Activated T-cell treated with anti-CD3 and anti-CD28 coated beads, Interleukin-2, amount 50 U/mL, for 4 hours (primary cell): ENCODE data around the gene TTC21A. TPM values are rescaled to one million over a fixed set of nuclear protein-coding genes. Genes with fewer than 3 reads are reported as not detected.

Experiments used
- ATAC-seq, 2 donors: fragments of 200-7000 bp; cut with Tn5 transposase; one replicate each; pipeline ENCODE4 v1.10.0; 2021
- DNase-seq: peaks from one replicate; pipeline ENCODE4 v3.0.0-alpha.2; 2020
- H3K27me3 Mint-ChIP-seq: one replicate; pipeline ENCODE4 v1.8.0; 2021; ENCODE audit warnings: low read depth, mixed read lengths
- H3K36me3 Mint-ChIP-seq: one replicate; pipeline ENCODE4 v1.8.0; 2022; ENCODE audit warnings: mixed read lengths; ENCODE audit not compliant: insufficient read depth
- H3K4me1 Mint-ChIP-seq: one replicate; pipeline ENCODE4 v1.8.0; 2021; ENCODE audit warnings: low read depth, mixed read lengths
- H3K4me3 Mint-ChIP-seq: one replicate; pipeline ENCODE4 v1.8.0; 2021; ENCODE audit warnings: mild to moderate bottlenecking, moderate library complexity, mixed read lengths
- H3K9me3 Mint-ChIP-seq: one replicate; pipeline ENCODE4 v1.8.0; 2021; ENCODE audit warnings: mixed read lengths
- total RNA-seq, 3 donors: library from RNA; stranded (reverse); gene quantifications; one replicate each; pipeline ENCODE4 v1.2.1, GENCODE V29; 2021

The TTC21A gene
- total RNA-seq, 3 donors from 2014 or later = 0.84 to 1.1 (median 1.0) TPM

DNA sequence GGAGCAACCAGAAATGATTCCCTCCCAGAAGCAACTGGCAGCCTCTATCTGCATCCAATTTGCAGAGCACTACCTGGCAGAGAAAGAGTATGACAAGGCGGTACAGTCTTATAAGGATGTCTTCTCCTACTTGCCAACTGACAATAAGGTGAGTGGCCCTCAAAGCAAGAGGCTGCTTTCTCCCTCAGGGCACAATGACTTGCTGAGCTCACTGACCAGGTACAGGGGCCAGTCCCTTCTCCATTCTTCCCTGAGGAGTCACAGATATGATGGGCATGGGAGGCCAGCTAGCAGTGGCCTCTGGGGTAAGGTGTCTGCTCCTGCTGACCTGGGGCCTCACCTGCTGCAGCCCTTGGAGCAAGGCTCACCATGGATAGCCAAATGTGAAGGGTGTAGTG, 25.6 kb downstream of the TTC21A start:
- ATAC-seq (no peak), DNase-seq (no peak)
- Mint-ChIP-seq H3K4me3 (no peak overlapping the region), H3K27me3 (no peaks in the 10 kb centered on the region), H3K9me3 (no peaks in the 10 kb centered on the region), H3K36me3 (peaks cover 4% of the 10 kb centered on the region), H3K4me1 (peaks cover 6% of the 10 kb centered on the region)

- no peaks in the 10 kb centered on the region for H3K9me3 Mint-ChIP-seq
- H3K4me1 Mint-ChIP-seq = peaks cover 6% of the 10 kb centered on the region
- H3K4me3 Mint-ChIP-seq = no peak overlapping the region
- DNase-seq (no peak), ATAC-seq (no peak)
- peaks cover 4% of the 10 kb centered on the region for H3K36me3 Mint-ChIP-seq
- no peaks in the 10 kb centered on the region for H3K27me3 Mint-ChIP-seq
These were observed 26.3 kb downstream of the TTC21A start for GRCh38 chr3:39133822-39134221.

DNA sequence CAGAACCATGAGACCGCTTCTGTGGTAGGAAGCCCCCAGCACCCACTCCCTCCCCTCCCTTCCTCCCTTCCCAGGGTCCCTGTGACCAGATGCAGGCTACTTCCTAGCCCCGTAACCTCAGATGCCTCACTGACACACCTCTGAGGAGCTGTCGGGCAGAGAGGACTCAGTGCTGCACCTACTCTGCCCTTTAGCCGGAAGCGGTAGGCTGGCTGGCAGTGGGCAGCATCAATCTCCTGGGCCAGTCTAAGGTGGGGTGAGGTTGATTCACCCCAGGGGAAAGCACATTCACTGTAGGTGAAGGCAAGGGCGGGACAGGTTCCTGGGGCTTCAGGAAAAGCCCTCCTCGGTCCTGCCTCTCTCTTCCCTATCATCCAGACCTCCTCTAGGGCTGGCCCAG, 26.8 kb downstream of the TTC21A start:
- no peaks in the 10 kb centered on the region for H3K27me3 Mint-ChIP-seq
- peaks cover 7% of the 10 kb centered on the region for H3K4me1 Mint-ChIP-seq
- no peak for ATAC-seq
- no peak for DNase-seq
- no peaks in the 10 kb centered on the region for H3K9me3 Mint-ChIP-seq
- peaks cover 4% of the 10 kb centered on the region for H3K36me3 Mint-ChIP-seq
- no peak overlapping the region for H3K4me3 Mint-ChIP-seq

DNA sequence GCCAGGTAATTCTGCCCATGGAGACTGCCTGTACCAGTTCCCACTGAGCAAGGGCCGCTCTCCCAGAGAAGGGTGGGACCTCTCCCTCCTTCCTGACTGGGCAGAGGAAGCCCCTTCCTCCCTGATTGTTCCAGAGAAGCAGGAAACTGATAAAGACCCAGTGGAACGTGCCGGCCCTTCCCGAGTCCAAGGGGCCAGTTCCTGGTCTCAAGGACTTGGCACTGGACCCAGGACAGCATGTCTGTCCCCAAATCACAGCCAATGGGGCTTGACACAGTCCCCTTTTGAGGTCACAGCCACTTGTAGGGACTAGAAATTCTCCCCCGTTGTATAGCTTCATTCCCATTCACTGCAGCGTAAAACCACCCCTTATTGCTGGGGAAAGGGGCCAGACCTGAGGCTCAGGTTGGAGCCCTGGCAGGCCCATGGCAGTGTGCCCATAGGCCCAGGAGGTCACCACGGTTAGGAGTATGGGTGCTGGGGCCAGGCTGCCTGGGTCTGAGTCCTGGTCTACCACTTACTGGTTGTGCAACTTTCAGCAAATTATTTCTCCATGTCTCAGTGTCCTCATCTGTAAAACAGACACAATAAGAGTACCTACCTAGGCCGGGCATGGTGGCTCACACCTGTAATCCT, 27.8 kb downstream of the TTC21A start:
- H3K36me3 Mint-ChIP-seq = peaks cover 4% of the 10 kb centered on the region
- H3K4me3 Mint-ChIP-seq = no peak overlapping the region
- no peaks in the 10 kb centered on the region for H3K9me3 Mint-ChIP-seq
- H3K27me3 Mint-ChIP-seq = no peaks in the 10 kb centered on the region
- peaks cover 8% of the 10 kb centered on the region for H3K4me1 Mint-ChIP-seq
- no peak for ATAC-seq
- DNase-seq = no peak

- ATAC-seq (no peak), DNase-seq (no peak)
- Mint-ChIP-seq H3K27me3 (no peaks in the 10 kb centered on the region), H3K9me3 (no peaks in the 10 kb centered on the region), H3K4me1 (peaks cover 16% of the 10 kb centered on the region), H3K36me3 (peaks cover 19% of the 10 kb centered on the region), H3K4me3 (no peak overlapping the region)
These were observed 29.3 kb downstream of the TTC21A start for GRCh38 chr3:39136533-39137434.

GRCh38 chr3:39137435-39137936, 30.0 kb downstream of the TTC21A start:
- Mint-ChIP-seq H3K36me3 (peaks cover 23% of the 10 kb centered on the region), H3K9me3 (no peaks in the 10 kb centered on the region), H3K4me3 (no peak overlapping the region), H3K4me1 (peaks cover 16% of the 10 kb centered on the region), H3K27me3 (no peaks in the 10 kb centered on the region)
- ATAC-seq (no peak), DNase-seq (no peak)

GRCh38 chr3:39137991-39138803, 30.7 kb downstream of the TTC21A start:
- H3K9me3 Mint-ChIP-seq = no peaks in the 10 kb centered on the region
- no peak overlapping the region for H3K4me3 Mint-ChIP-seq
- H3K27me3 Mint-ChIP-seq = no peaks in the 10 kb centered on the region
- no peak for ATAC-seq
- no peak for DNase-seq
- peaks cover 28% of the 10 kb centered on the region for H3K36me3 Mint-ChIP-seq
- H3K4me1 Mint-ChIP-seq = peaks cover 22% of the 10 kb centered on the region

- H3K27me3 Mint-ChIP-seq = no peaks in the 10 kb centered on the region
- H3K36me3 Mint-ChIP-seq = peaks cover 32% of the 10 kb centered on the region
- peaks cover 22% of the 10 kb centered on the region for H3K4me1 Mint-ChIP-seq
- H3K4me3 Mint-ChIP-seq = no peak overlapping the region
- ATAC-seq = peak; percentile 32 to 33
- DNase-seq = no peak
- H3K9me3 Mint-ChIP-seq = no peaks in the 10 kb centered on the region
These were observed 31.4 kb downstream of the TTC21A start for GRCh38 chr3:39138804-39139415.

DNA sequence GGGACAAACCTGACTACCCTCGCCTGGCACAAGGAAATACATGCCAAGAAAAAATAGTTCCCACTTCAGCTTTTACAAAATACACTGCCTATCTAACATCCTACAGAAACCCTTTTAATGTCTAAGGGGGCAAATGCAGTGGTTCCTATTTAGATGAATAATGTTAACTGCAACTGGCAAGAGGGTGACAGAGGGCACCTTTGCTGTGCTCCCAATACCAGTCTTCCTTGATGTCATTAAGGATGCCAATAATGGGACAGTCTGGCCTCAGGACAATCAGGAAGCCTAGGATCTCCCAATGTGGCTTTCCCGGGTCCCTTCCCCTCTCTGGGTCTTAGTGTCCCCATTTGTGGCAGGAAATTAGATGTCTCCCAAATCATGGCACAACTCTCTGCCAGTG, 32.0 kb downstream of the TTC21A start:
- H3K9me3 Mint-ChIP-seq = no peaks in the 10 kb centered on the region
- peaks cover 23% of the 10 kb centered on the region for H3K4me1 Mint-ChIP-seq
- ATAC-seq = no peak
- no peaks in the 10 kb centered on the region for H3K27me3 Mint-ChIP-seq
- no peak overlapping the region for H3K4me3 Mint-ChIP-seq
- peaks cover 37% of the 10 kb centered on the region for H3K36me3 Mint-ChIP-seq
- no peak for DNase-seq

GRCh38 chr3:39140341-39140971, 33.0 kb downstream of the TTC21A start:
- Mint-ChIP-seq H3K4me3 (no peak overlapping the region), H3K9me3 (no peaks in the 10 kb centered on the region), H3K27me3 (no peaks in the 10 kb centered on the region), H3K4me1 (peaks cover 26% of the 10 kb centered on the region), H3K36me3 (peaks cover 40% of the 10 kb centered on the region)
- ATAC-seq (no peak), DNase-seq (no peak)

DNA sequence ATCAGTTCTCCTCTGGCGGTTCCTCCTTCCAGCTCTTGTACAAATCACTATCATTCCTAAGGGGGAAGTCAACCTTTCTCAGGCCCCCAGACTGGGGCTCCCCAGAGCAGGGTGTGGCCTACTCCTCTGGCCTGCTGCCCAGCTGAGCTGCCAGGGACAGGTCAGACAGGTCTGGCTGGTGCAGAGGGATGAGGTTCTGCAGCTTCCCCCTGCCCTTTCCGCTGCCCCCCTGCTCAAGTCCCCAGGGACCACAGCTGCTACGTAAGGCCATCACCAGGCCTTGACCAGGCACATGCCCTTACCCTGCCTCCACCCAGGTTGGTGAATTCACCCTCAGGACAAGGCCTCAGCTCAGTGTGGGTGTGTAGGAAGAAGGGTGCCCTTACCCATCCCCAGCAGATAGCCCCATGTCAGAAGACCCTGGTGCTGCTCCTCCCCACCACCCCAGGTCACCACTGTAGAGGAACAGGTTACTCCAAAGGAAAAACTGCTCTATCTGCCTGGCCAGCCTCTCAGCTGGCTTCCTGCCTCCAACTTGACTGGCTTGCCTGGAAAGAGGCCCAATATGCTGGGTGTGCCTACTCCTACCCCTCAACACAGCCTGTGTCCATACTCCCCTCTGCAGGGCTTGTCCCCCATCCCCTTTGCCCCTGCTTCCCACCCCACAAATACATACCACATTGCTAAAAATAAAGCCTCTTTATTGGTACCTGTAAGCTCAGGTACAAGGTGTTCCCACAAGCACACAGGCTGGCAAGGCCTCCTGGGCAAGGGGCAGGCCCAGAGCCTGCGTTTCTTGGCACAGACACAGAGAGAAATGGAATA, 33.9 kb downstream of the TTC21A start:
- peak in 1 of 2 donors; percentile 2 for ATAC-seq

GRCh38 chr3:39142067-39142466, 34.6 kb downstream of the TTC21A start:
- DNase-seq (no peak), ATAC-seq (no peak)
- Mint-ChIP-seq H3K4me1 (peaks cover 40% of the 10 kb centered on the region), H3K27me3 (no peaks in the 10 kb centered on the region), H3K36me3 (peaks cover 54% of the 10 kb centered on the region), H3K9me3 (no peaks in the 10 kb centered on the region), H3K4me3 (no peak overlapping the region)

More for the DNA sequence above, 33.9 kb downstream of the TTC21A start:
- no peak for DNase-seq
- H3K27me3 Mint-ChIP-seq = no peaks in the 10 kb centered on the region
- no peak overlapping the region for H3K4me3 Mint-ChIP-seq
- H3K4me1 Mint-ChIP-seq = peaks cover 33% of the 10 kb centered on the region
- H3K36me3 Mint-ChIP-seq = peaks cover 47% of the 10 kb centered on the region
- no peaks in the 10 kb centered on the region for H3K9me3 Mint-ChIP-seq
